Right hindlimb (tissue), 1 donor: ENCODE results near the gene PPP2R3C.
"Not testable (repeated sequence)": the region's sequence is repeated elsewhere in the genome, so short reads cannot be mapped to it uniquely, and the experiment has no call there.

Experiments used
- DNase-seq: peaks from one replicate; pipeline ENCODE4 v3.0.0-alpha.2; 2018

The PPP2R3C gene

GRCh38 chr14:35121887-35122695 is at the start of gene PPP2R3C, which contains the start of gene PRORP:
Gene PPP2R3C (minus strand): TSS chr14:35121990. CDS start chr14:35121959, 31 bp downstream.
Gene PRORP (plus strand): TSS chr14:35122552. CDS start chr14:35123246, 694 bp downstream.
- peak; percentile 93 for DNase-seq

- no peak for DNase-seq
Measured at GRCh38 chr14:35167496-35167895, 45.7 kb upstream of the PPP2R3C start.

GRCh38 chr14:35164849-35165248 is 43.1 kb upstream of the PPP2R3C start:
- no peak for DNase-seq

GRCh38 chr14:35163384-35163783 is 41.6 kb upstream of the PPP2R3C start:
- no peak for DNase-seq

GRCh38 chr14:35161231-35161630 is 39.4 kb upstream of the PPP2R3C start:
- no peak for DNase-seq

GRCh38 chr14:35159742-35160409 is 38.1 kb upstream of the PPP2R3C start:
- DNase-seq = no peak

GRCh38 chr14:35158951-35159653 is 37.3 kb upstream of the PPP2R3C start:
- DNase-seq = no peak

GRCh38 chr14:35158491-35158890 is 36.7 kb upstream of the PPP2R3C start:
- no peak for DNase-seq

- DNase-seq = no peak
Measured at GRCh38 chr14:35155962-35156361, 34.2 kb upstream of the PPP2R3C start.

- no peak for DNase-seq
Measured at GRCh38 chr14:35154016-35154415, 32.2 kb upstream of the PPP2R3C start.

GRCh38 chr14:35152531-35152930 is 30.7 kb upstream of the PPP2R3C start:
- not testable (repeated sequence) for DNase-seq

GRCh38 chr14:35149239-35149638 is 27.4 kb upstream of the PPP2R3C start:
- no peak for DNase-seq

GRCh38 chr14:35147711-35148110 is 25.9 kb upstream of the PPP2R3C start:
- no peak for DNase-seq

- DNase-seq = no peak
Measured at GRCh38 chr14:35147186-35147585, 25.4 kb upstream of the PPP2R3C start.

- DNase-seq = no peak
Measured at GRCh38 chr14:35146711-35147149, 24.9 kb upstream of the PPP2R3C start.

GRCh38 chr14:35144029-35144428 is 22.2 kb upstream of the PPP2R3C start:
- no peak for DNase-seq

- DNase-seq = no peak
Measured at GRCh38 chr14:35140718-35141581, 19.2 kb upstream of the PPP2R3C start.

- no peak for DNase-seq
Measured at GRCh38 chr14:35138585-35138984, 16.8 kb upstream of the PPP2R3C start.

- no peak for DNase-seq
Measured at GRCh38 chr14:35134329-35135123, 12.7 kb upstream of the PPP2R3C start.

- DNase-seq = no peak
Measured at GRCh38 chr14:35133542-35134328, 11.9 kb upstream of the PPP2R3C start.

GRCh38 chr14:35124127-35124526 is 2.3 kb upstream of the PPP2R3C start:
- DNase-seq = no peak
